Mononuclear cell (primary cell): ENCODE data around the gene ACVR1B. TPM values are rescaled to one million over a fixed set of nuclear protein-coding genes. Genes with fewer than 3 reads are reported as not detected.

Source experiments
- H3K27me3 ChIP-seq: 2 replicates; pipeline ENCODE4 v1.6.0; 2011; ENCODE audit warnings: low read length, control low read depth; ENCODE audit not compliant: insufficient read depth
- H3K4me1 ChIP-seq: 2 replicates; pipeline ENCODE4 v1.5.1; 2011; ENCODE audit warnings: mild to moderate bottlenecking, low read length, control low read depth; ENCODE audit not compliant: insufficient read depth
- H3K4me3 ChIP-seq: 2 replicates; pipeline ENCODE4 v1.5.1; 2011; ENCODE audit warnings: mild to moderate bottlenecking, low read length, moderate library complexity
- H3K9me3 ChIP-seq: 2 replicates; pipeline ENCODE4 v1.5.1; 2011; ENCODE audit warnings: low read depth, mild to moderate bottlenecking, control low read depth, low read length
- total RNA-seq: library from RNA; depleted of rRNA; stranded (reverse); fragments of >200 nt; gene quantifications from one replicate; pipeline ENCODE4 v1.2.3, GENCODE V29; 2012

ACVR1B gene
- total RNA-seq, 1 donor: 11.4 TPM

GRCh38 chr12:51985154-51985835, 33.8 kb downstream of the ACVR1B start:
- no peaks in the 10 kb centered on the region for H3K27me3 ChIP-seq
- no peak overlapping the region for H3K4me3 ChIP-seq
- peaks cover 8% of the 10 kb centered on the region for H3K4me1 ChIP-seq
- H3K9me3 ChIP-seq: no peaks in the 10 kb centered on the region

- Histone ChIP-seq H3K9me3 (no peaks in the 10 kb centered on the region), H3K27me3 (no peaks in the 10 kb centered on the region), H3K4me1 (peaks cover 9% of the 10 kb centered on the region), H3K4me3 (no peak overlapping the region)
Measured at GRCh38 chr12:51986834-51987233, 35.3 kb downstream of the ACVR1B start.

- Histone ChIP-seq H3K9me3 (no peaks in the 10 kb centered on the region), H3K4me1 (peaks cover 15% of the 10 kb centered on the region), H3K4me3 (no peak overlapping the region), H3K27me3 (no peaks in the 10 kb centered on the region)
Measured at GRCh38 chr12:51992246-51992645, 40.7 kb downstream of the ACVR1B start.

GRCh38 chr12:51994539-51994820, 43.0 kb downstream of the ACVR1B start:
- H3K4me1 ChIP-seq: peaks cover 15% of the 10 kb centered on the region
- H3K4me3 ChIP-seq: no peak overlapping the region
- H3K27me3 ChIP-seq: no peaks in the 10 kb centered on the region
- H3K9me3 ChIP-seq: no peaks in the 10 kb centered on the region

GRCh38 chr12:51994959-51995358, 43.5 kb downstream of the ACVR1B start:
- Histone ChIP-seq H3K27me3 (no peaks in the 10 kb centered on the region), H3K4me3 (no peak overlapping the region), H3K4me1 (peaks cover 14% of the 10 kb centered on the region), H3K9me3 (no peaks in the 10 kb centered on the region)

- H3K27me3 ChIP-seq: no peaks in the 10 kb centered on the region
- H3K4me1 ChIP-seq: peaks cover 6% of the 10 kb centered on the region
- H3K9me3 ChIP-seq: no peaks in the 10 kb centered on the region
- no peak overlapping the region for H3K4me3 ChIP-seq
Measured at GRCh38 chr12:51997136-51997535, 45.6 kb downstream of the ACVR1B start.

GRCh38 chr12:52003016-52003550, 51.6 kb downstream of the ACVR1B start:
- Histone ChIP-seq H3K4me3 (no peak overlapping the region), H3K4me1 (peaks cover 26% of the 10 kb centered on the region), H3K9me3 (no peaks in the 10 kb centered on the region), H3K27me3 (peaks cover 12% of the 10 kb centered on the region)

- Histone ChIP-seq H3K9me3 (no peaks in the 10 kb centered on the region), H3K4me1 (peaks cover 32% of the 10 kb centered on the region), H3K27me3 (peaks cover 13% of the 10 kb centered on the region), H3K4me3 (no peak overlapping the region)
Measured at GRCh38 chr12:52003591-52003990, 52.1 kb downstream of the ACVR1B start.

- peaks cover 13% of the 10 kb centered on the region for H3K27me3 ChIP-seq
- peaks cover 33% of the 10 kb centered on the region for H3K4me1 ChIP-seq
- no peaks in the 10 kb centered on the region for H3K9me3 ChIP-seq
- H3K4me3 ChIP-seq: no peak overlapping the region
Measured at GRCh38 chr12:52004042-52004648, 52.6 kb downstream of the ACVR1B start.

- Histone ChIP-seq H3K27me3 (peaks cover 13% of the 10 kb centered on the region), H3K4me3 (no peak overlapping the region), H3K9me3 (no peaks in the 10 kb centered on the region), H3K4me1 (peaks cover 33% of the 10 kb centered on the region)
Measured at GRCh38 chr12:52005218-52005902, 53.9 kb downstream of the ACVR1B start.

- Histone ChIP-seq H3K4me1 (peaks cover 33% of the 10 kb centered on the region), H3K9me3 (no peaks in the 10 kb centered on the region), H3K27me3 (peaks cover 13% of the 10 kb centered on the region), H3K4me3 (no peak overlapping the region)
Measured at GRCh38 chr12:52005903-52006703, 54.6 kb downstream of the ACVR1B start.

- H3K4me1 ChIP-seq: peaks cover 33% of the 10 kb centered on the region
- H3K9me3 ChIP-seq: no peaks in the 10 kb centered on the region
- H3K4me3 ChIP-seq: peak within 1 kb of the TSS; percentile 60
- peaks cover 13% of the 10 kb centered on the region for H3K27me3 ChIP-seq
Measured at GRCh38 chr12:52006726-52007157, 55.2 kb downstream of the ACVR1B start, which contains the start of gene TAMALIN. Gene TAMALIN (plus strand): TSS chr12:52006946. CDS start chr12:52007020, 74 bp downstream.

- H3K4me3 ChIP-seq: peak overlapping the region; percentile 60
- peaks cover 33% of the 10 kb centered on the region for H3K4me1 ChIP-seq
- no peaks in the 10 kb centered on the region for H3K9me3 ChIP-seq
- peaks cover 13% of the 10 kb centered on the region for H3K27me3 ChIP-seq
Measured at GRCh38 chr12:52007158-52007921, 55.8 kb downstream of the ACVR1B start.

- Histone ChIP-seq H3K27me3 (peaks cover 13% of the 10 kb centered on the region), H3K4me3 (peak overlapping the region; percentile 60), H3K4me1 (peaks cover 33% of the 10 kb centered on the region), H3K9me3 (no peaks in the 10 kb centered on the region)
Measured at GRCh38 chr12:52007982-52008510, 56.5 kb downstream of the ACVR1B start.
